ENCODE data around the gene FLVCR1.

The FLVCR1 gene

GRCh38 chr1:212918824-212919223, 60.7 kb downstream of the FLVCR1 start:
- Histone ChIP-seq H3K27me3 (ENCODE audit: control insufficient read depth in 1 of 2, insufficient read depth in 2 of 2, low read length in 2 of 2) (no peaks in the 10 kb centered on the region), H3K4me3 (ENCODE audit: low read depth in 1 of 2, low read length in 2 of 2) (no peak overlapping the region), H3K4me1 (ENCODE audit: insufficient read depth, low read length) (peaks cover 3% of the 10 kb centered on the region), H3K27ac (ENCODE audit: low read depth, low read length) (no peak overlapping the region), H3K9ac (ENCODE audit: low read length) (no peak overlapping the region), H3K36me3 (ENCODE audit: insufficient read depth, low read length) (no peaks in the 10 kb centered on the region), H3K9me3 (ENCODE audit: low read length) (no peaks in the 10 kb centered on the region)

DNA sequence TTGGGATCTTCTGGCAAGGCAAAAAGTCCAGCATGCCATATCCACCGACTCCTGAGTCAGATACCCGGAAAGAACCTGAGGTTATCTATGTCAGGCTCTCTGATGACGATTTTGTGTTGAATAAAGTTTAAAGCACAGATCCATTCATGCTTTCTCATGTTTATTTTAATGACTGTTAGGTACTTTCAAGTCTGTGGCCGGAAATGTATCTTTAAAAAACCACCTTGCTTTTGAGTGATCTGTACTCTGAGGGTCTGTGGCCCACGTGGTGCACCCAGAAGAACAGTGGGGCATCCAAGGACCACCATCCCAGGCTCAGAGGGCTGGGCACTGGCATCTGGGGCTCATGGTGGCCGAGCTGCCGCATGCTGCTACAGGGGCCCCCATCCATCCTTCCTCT, 62.2 kb downstream of the FLVCR1 start:
- Histone ChIP-seq H3K27ac (ENCODE audit: low read depth, low read length) (no peak overlapping the region), H3K9me3 (ENCODE audit: low read length) (no peaks in the 10 kb centered on the region), H3K9ac (ENCODE audit: low read length) (no peak overlapping the region), H3K27me3 (ENCODE audit: control insufficient read depth in 1 of 2, insufficient read depth in 2 of 2, low read length in 2 of 2) (no peaks in the 10 kb centered on the region), H3K4me1 (ENCODE audit: insufficient read depth, low read length) (peaks cover 3% of the 10 kb centered on the region), H3K36me3 (ENCODE audit: insufficient read depth, low read length) (no peaks in the 10 kb centered on the region), H3K4me3 (ENCODE audit: low read depth in 1 of 2, low read length in 2 of 2) (no peak overlapping the region)

DNA sequence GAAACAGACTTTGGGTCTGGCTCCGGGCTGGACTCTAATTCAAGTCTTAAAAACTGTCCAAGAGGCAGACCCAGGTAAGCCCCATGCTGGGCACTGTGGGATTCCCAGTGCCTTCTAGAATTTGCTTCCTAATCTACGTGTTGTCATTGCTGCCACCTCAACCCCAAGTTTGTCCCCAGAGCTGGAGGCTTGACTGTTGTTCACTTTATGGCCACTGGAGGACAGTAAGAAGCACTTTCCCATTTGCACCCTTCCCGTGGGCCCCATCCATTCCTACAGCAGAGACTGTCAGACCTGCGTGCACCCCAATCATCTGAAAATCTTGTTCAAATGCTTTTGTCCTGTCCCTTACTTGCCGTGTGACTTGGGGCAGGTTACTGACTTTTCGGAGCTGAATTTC, 62.8 kb downstream of the FLVCR1 start:
- Histone ChIP-seq H3K4me3 (ENCODE audit: low read depth in 1 of 2, low read length in 2 of 2) (no peak overlapping the region), H3K9ac (ENCODE audit: low read length) (no peak overlapping the region), H3K4me1 (ENCODE audit: insufficient read depth, low read length) (peaks cover 3% of the 10 kb centered on the region), H3K36me3 (ENCODE audit: insufficient read depth, low read length) (no peaks in the 10 kb centered on the region), H3K27me3 (ENCODE audit: control insufficient read depth in 1 of 2, insufficient read depth in 2 of 2, low read length in 2 of 2) (no peaks in the 10 kb centered on the region), H3K9me3 (ENCODE audit: low read length) (no peaks in the 10 kb centered on the region), H3K27ac (ENCODE audit: low read depth, low read length) (no peak overlapping the region)

DNA sequence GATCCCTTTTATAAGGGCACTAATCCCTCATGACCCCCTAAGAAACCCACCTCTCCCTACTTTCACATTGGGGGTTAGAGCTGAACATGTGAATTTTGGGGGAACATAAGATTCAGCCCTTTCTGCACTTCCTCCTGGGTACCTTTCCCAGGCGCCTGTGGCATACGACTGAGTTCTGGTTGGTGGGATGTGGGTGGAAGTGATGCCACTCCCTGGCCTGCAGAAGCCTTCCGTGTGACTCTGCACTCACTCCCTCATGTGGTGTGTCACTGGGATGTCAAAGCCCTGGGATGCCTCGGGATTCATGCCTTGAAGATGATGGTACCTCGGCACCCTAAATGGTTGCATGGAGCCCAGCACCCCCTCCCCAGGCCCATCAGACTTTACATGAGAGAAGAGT, 63.9 kb downstream of the FLVCR1 start:
- Histone ChIP-seq H3K27ac (ENCODE audit: low read depth, low read length) (no peak overlapping the region), H3K9me3 (ENCODE audit: low read length) (no peaks in the 10 kb centered on the region), H3K36me3 (ENCODE audit: insufficient read depth, low read length) (no peaks in the 10 kb centered on the region), H3K27me3 (ENCODE audit: control insufficient read depth in 1 of 2, insufficient read depth in 2 of 2, low read length in 2 of 2) (no peaks in the 10 kb centered on the region), H3K9ac (ENCODE audit: low read length) (no peak overlapping the region), H3K4me1 (ENCODE audit: insufficient read depth, low read length) (no peaks in the 10 kb centered on the region), H3K4me3 (ENCODE audit: low read depth in 1 of 2, low read length in 2 of 2) (no peak overlapping the region)

GRCh38 chr1:212926372-212926771, 68.3 kb downstream of the FLVCR1 start:
- Histone ChIP-seq H3K9ac (ENCODE audit: low read length) (no peak overlapping the region), H3K4me1 (ENCODE audit: insufficient read depth, low read length) (no peaks in the 10 kb centered on the region), H3K4me3 (ENCODE audit: low read depth in 1 of 2, low read length in 2 of 2) (no peak overlapping the region), H3K27me3 (ENCODE audit: control insufficient read depth in 1 of 2, insufficient read depth in 2 of 2, low read length in 2 of 2) (no peaks in the 10 kb centered on the region), H3K36me3 (ENCODE audit: insufficient read depth, low read length) (no peaks in the 10 kb centered on the region), H3K9me3 (ENCODE audit: low read length) (no peaks in the 10 kb centered on the region), H3K27ac (ENCODE audit: low read depth, low read length) (no peak overlapping the region)

DNA sequence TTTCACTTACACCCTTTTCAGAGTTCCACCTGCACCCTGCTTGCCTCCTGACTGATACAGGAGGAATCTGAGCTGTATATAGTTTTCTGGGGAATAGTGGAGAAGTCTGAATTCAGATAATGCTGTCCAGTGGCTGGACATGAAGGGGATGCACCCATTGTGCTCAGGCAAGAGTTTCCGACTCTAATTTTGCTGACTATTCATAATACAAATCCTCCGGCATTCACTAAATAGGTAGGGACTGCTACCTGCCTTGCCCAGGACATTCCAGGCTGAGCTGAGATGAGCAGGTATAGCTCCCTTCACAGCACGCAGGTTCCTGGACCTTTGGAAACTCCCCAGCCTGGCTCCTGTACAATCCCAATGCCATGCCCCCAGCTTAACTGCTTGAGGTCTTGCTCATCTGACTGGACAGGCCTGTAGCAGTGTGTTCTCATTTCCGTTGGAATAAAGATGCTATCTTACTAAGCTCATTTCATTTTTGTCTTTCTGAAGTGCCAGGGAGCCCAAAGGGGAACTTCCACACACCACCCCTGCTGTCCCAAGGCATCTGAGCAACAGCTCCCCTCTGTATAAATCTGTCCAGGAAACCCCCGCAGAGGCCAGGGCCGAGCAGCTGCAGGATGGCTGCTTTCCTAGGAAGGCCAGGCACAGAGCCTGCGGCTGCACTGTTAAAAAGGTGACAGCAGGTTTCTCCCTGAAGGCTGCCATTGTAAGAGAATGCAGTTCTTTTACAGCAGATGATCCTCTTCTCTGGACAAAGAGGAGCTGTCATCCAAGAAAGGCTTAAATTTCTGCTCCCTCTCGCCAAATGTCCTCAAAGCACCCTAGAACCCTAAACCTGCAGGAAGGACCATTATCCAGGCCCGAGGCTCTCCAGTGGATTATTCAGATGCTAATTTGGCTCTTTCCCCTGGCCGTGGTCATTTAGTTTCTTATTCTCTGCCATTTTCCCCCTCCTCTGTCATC, 70.5 kb downstream of the FLVCR1 start:
- Histone ChIP-seq H3K4me1 (ENCODE audit: insufficient read depth, low read length) (no peaks in the 10 kb centered on the region), H3K4me3 (ENCODE audit: low read depth in 1 of 2, low read length in 2 of 2) (no peak overlapping the region), H3K27ac (ENCODE audit: low read depth, low read length) (no peak overlapping the region), H3K36me3 (ENCODE audit: insufficient read depth, low read length) (no peaks in the 10 kb centered on the region), H3K9me3 (ENCODE audit: low read length) (no peaks in the 10 kb centered on the region), H3K9ac (ENCODE audit: low read length) (no peak overlapping the region), H3K27me3 (ENCODE audit: control insufficient read depth in 1 of 2, insufficient read depth in 2 of 2, low read length in 2 of 2) (no peaks in the 10 kb centered on the region)

DNA sequence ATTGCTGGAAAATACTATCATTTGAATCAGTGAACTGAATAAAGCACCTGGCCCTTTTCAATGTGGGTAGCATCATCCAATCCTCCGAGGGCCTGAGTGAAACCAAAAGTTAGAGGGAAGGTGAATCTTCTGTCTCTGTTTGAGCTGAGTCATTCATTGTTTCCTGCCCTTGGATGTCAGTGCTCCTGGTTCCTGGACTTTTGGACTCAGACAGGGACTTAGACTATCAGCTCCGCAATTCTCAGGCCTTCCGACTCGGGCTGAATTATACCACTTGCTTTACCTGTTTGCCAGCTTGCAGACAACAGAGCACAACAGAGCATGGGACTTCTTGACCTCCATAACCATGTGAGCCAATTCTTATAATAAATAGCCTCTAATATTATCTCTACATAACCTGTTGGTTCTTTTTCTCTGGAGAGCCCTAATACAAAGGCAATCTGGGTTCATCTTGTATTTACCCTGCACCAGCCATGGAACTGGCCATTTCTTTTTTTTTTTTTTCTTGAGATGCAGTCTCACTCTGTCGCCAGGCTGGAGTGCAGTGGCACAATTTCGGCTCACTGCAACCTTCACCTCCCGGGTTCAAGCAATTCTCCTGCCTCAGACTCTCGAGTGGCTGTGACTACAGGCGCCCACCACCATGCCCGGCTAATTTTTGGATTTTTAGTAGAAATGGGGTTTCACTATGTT, 73.1 kb downstream of the FLVCR1 start:
- Histone ChIP-seq H3K36me3 (ENCODE audit: insufficient read depth, low read length) (no peaks in the 10 kb centered on the region), H3K4me3 (ENCODE audit: low read depth in 1 of 2, low read length in 2 of 2) (no peak overlapping the region), H3K9ac (ENCODE audit: low read length) (no peak overlapping the region), H3K9me3 (ENCODE audit: low read length) (no peaks in the 10 kb centered on the region), H3K4me1 (ENCODE audit: insufficient read depth, low read length) (no peaks in the 10 kb centered on the region), H3K27ac (ENCODE audit: low read depth, low read length) (no peak overlapping the region), H3K27me3 (ENCODE audit: control insufficient read depth in 1 of 2, insufficient read depth in 2 of 2, low read length in 2 of 2) (no peaks in the 10 kb centered on the region)

- H3K9ac ChIP-seq (ENCODE audit: low read length) = no peak overlapping the region
- H3K4me3 ChIP-seq (ENCODE audit: low read depth in 1 of 2, low read length in 2 of 2) = no peak overlapping the region
- no peaks in the 10 kb centered on the region for H3K36me3 ChIP-seq (ENCODE audit: insufficient read depth, low read length)
- H3K27me3 ChIP-seq (ENCODE audit: control insufficient read depth in 1 of 2, insufficient read depth in 2 of 2, low read length in 2 of 2) = no peaks in the 10 kb centered on the region
- H3K9me3 ChIP-seq (ENCODE audit: low read length) = no peaks in the 10 kb centered on the region
- H3K4me1 ChIP-seq (ENCODE audit: insufficient read depth, low read length) = no peaks in the 10 kb centered on the region
- no peak overlapping the region for H3K27ac ChIP-seq (ENCODE audit: low read depth, low read length)
These were observed 75.9 kb downstream of the FLVCR1 start for GRCh38 chr1:212933815-212934471.

GRCh38 chr1:212935387-212935981, 77.4 kb downstream of the FLVCR1 start:
- H3K4me3 ChIP-seq (ENCODE audit: low read depth in 1 of 2, low read length in 2 of 2) = no peak overlapping the region
- peaks cover 4% of the 10 kb centered on the region for H3K9me3 ChIP-seq (ENCODE audit: low read length)
- H3K36me3 ChIP-seq (ENCODE audit: insufficient read depth, low read length) = no peaks in the 10 kb centered on the region
- H3K27ac ChIP-seq (ENCODE audit: low read depth, low read length) = no peak overlapping the region
- H3K27me3 ChIP-seq (ENCODE audit: control insufficient read depth in 1 of 2, insufficient read depth in 2 of 2, low read length in 2 of 2) = no peaks in the 10 kb centered on the region
- H3K9ac ChIP-seq (ENCODE audit: low read length) = no peak overlapping the region
- no peaks in the 10 kb centered on the region for H3K4me1 ChIP-seq (ENCODE audit: insufficient read depth, low read length)

GRCh38 chr1:212937034-212937433, 79.0 kb downstream of the FLVCR1 start:
- H3K4me1 ChIP-seq (ENCODE audit: insufficient read depth, low read length) = no peaks in the 10 kb centered on the region
- no peak overlapping the region for H3K9ac ChIP-seq (ENCODE audit: low read length)
- H3K27me3 ChIP-seq (ENCODE audit: control insufficient read depth in 1 of 2, insufficient read depth in 2 of 2, low read length in 2 of 2) = no peaks in the 10 kb centered on the region
- no peak overlapping the region for H3K27ac ChIP-seq (ENCODE audit: low read depth, low read length)
- no peak overlapping the region for H3K4me3 ChIP-seq (ENCODE audit: low read depth in 1 of 2, low read length in 2 of 2)
- H3K9me3 ChIP-seq (ENCODE audit: low read length) = peaks cover 4% of the 10 kb centered on the region
- no peaks in the 10 kb centered on the region for H3K36me3 ChIP-seq (ENCODE audit: insufficient read depth, low read length)

GRCh38 chr1:212938846-212939245, 80.8 kb downstream of the FLVCR1 start:
- H3K4me1 ChIP-seq (ENCODE audit: insufficient read depth, low read length) = no peaks in the 10 kb centered on the region
- no peak overlapping the region for H3K4me3 ChIP-seq (ENCODE audit: low read depth in 1 of 2, low read length in 2 of 2)
- H3K36me3 ChIP-seq (ENCODE audit: insufficient read depth, low read length) = no peaks in the 10 kb centered on the region
- peaks cover 4% of the 10 kb centered on the region for H3K9me3 ChIP-seq (ENCODE audit: low read length)
- H3K27me3 ChIP-seq (ENCODE audit: control insufficient read depth in 1 of 2, insufficient read depth in 2 of 2, low read length in 2 of 2) = no peaks in the 10 kb centered on the region
- H3K9ac ChIP-seq (ENCODE audit: low read length) = no peak overlapping the region
- no peak overlapping the region for H3K27ac ChIP-seq (ENCODE audit: low read depth, low read length)

Measured in muscle layer of colon (tissue), 2 donors.